Measurements from ENCODE around the gene POLR2B.
"Not testable (repeated sequence)": the region's sequence is repeated elsewhere in the genome, so short reads cannot be mapped to it uniquely, and the experiment has no call there.

The POLR2B gene

DNA sequence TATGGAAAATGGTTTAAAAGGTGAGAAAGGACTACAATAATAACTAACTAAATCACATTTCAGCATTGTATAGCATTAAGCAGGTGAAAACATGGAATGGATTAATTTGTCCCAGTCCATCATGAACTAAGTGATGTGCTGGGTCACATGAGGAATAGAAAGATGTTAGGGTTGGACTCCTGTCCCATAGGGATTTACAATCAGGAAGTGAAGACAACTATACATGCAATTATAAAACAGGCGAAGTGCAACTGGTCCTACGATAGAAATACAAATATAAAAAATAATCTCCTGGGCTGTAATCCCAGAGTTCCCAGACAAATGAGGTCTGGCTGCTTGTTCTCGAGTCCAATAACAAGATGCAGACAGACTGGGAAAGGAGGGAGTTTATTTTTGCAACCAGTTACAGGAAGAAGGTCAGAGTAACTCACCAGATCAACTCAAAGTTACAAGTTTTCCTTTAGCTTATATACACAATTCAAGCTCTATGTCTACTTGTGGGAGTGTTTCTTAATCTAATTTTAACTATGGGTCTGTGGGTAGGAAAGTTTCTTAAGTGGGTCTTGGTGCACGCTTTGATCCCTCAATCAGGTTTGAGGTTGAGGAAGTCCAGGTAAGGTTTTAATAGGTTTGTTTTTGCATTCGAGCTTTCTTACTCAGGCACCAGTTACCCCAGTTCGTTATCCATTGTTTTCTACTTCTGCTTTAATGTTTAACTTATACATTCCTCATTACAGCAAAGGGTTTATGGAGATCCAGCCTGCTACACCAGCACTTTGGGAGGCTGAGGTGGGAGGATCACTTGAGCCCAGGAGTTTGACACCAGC is 81.4 kb downstream of the POLR2B start:
- peak; percentile 75 for FAIRE-seq

DNA sequence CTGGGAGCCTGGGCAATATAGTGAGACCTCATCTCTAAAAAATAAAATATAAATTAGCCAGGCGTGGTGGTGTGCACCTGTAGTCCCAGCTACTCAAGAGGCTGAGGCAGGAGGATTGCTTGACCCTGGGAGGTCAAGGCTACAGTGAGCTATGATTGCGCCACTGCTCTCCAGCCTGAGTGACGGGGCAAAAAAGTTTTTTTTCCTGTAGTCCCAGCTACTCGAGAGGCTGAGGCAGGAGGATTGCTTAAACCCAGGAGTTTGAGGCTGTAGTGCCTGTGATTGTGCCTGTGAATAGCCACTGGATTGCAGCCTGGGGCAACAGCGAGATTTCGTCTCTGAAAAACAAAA is 82.0 kb downstream of the POLR2B start:
- FAIRE-seq, result not testable (repeated sequence)

DNA sequence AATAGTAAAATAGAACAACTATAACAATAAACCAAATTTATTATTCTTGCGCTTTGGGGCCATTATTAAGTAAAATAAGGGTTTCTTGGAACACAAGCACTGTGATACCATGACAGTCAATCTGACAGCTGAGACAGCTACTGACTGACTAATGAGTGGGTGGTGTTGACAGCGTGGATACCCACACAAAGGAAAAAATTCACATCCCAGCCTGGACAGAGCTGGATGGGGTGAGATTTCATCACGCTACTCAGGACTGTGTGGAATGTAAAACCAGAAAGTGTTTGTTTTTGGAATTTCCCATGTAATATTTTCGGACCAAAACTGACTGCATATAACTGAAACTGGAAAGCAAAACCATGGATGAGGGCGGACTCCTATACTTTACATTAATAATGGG is 82.7 kb downstream of the POLR2B start:
- FAIRE-seq, result no peak

DNA sequence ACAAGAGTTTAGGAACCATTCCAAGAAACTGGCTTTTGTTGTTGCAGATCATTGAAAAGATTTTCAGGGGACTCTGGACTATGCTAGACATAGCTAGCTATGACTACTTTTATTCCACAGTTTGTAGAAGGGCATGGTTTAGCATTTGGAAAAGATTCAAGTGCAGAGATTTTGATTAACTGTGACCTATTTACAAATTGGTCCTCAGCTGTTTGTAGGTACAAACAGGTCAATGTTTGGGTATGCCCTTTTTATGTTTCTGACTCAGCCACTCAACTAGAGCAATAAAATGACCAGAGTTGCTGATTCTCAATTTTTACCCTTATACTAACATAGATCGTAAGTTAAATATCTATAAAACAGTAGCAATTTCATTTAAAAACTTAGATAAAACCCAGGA is 84.8 kb downstream of the POLR2B start:
- peak; percentile 4 for FAIRE-seq

DNA sequence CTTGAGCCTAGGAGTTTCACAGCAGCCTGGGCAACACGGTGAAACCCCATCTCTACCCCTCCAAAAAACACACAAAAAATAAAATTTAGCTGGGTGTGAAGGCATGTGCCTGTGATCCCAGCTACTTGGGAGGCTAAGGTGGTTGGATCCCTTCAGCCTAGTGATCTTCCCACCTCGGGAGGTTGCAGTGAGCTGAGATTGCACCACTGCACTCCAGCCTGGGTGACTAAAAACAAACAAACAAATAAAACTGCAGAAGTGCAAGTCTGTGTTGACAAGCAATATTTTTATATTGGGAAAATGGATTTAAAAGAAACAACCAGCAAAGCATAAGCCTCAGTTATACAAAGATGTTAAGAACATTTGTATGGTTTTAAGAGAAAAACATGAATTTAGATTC is 85.4 kb downstream of the POLR2B start:
- FAIRE-seq, result no peak

DNA sequence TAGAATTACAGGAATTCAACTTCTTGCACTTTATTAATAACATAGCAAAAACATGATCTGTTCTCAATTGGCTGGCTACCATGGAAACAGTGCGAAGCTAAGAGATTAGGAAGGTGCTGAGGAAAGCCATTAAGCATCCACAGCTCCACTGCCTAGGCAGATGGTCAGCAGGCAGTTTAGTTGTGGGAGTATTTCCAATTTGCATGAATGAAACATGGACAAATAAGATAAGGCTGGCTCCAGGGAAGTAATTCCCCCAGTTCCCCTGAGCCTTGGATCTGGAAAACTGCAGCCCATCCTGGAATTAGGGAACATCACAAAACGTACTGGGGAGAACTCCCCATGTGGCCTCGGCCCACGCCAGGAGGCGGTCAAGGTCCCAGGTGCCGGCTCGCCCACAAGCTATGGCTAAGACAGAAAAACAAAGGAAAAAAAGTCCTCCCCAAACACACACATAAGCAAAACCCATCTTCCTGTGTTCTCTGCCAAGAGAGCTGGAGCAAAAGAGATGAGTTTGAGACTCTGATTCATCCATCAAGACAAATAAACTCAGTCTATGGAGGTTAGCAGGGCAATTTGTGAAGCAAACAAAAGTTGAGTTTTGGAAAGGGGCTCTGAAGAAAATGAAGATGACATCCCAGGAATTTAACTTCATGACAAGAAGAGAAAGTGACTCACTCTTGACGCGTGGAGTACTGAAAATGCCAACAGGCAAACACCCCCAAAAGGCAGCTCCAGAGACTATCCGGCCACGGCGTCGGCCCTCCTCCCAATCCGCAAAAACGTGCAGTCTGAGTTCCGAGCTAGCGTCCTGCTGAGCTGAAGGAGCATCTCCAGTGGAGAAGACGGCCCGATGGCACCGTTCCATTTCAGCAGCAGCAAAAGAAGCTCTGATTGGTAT is 86.4 kb downstream of the POLR2B start:
- FAIRE-seq, result peak; percentile 72

DNA sequence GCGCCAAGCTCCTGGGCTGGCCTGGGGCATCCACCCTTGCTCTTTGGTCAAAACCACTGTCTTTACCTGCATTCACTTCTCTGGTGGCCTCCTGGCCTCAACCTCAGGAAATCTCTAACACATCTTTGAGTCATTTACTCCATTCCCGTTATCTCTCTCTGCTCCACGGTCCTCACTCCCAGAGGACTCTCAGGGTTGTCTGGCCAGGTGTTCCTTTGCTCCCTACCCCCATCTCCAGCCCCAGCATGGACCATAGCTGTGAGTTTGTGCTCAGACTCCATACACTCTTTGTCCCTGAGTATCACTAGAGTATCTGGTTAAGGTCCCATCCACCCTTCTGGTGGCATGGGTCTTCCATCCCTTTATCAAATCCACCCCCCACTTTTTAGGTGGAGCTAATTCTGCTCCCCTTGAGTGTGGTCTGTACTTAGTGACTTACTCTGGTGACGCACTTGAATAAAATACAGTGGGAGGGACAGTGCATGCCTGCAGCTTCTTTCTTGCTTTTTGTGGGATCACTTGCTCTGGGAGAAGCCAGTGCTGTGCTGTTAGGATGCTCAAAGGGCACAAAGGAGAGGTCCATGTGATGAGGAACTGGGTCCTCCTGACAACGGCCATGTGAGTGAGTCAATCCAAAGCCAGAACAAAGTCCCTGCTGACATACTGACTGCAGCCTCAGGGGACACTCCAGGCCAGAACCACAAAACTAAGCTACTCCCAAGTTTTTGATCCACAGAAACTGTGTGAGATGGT is 87.2 kb downstream of the POLR2B start:
- FAIRE-seq, result no peak

DNA sequence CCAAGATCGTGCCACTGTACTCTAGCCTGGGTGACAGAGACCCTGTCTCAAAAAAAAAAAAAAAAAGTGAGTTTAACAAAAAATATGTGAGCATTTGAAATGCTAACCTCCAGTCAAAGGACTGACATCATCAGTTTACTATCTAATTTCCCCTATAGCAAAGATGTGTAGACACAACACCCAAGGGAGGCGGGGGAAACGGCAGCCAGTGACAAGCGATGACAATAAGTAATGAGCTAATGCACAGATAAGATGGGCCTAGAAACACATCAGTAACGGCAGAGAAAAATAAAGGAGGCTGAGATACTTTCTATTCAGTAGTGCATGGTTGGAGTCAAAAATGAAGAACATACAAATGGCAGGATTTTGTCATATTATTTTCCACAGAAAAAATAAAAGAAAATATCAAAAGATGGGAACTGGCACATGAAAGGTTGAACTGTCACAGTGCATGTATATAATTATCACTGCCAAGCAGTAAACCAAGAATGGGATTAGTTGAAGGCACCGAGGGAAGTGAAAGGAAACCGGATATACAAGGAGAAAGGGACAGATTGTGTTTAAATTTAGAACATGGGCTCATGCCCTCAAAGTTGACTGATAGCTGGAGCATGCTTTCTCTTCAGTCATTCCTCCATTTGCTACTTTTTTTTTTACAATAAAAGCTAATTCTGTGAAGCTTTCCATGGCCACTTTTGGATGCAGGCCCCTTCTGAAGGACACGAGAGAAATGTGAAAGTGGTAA is 89.7 kb downstream of the POLR2B start:
- no peak for FAIRE-seq

DNA sequence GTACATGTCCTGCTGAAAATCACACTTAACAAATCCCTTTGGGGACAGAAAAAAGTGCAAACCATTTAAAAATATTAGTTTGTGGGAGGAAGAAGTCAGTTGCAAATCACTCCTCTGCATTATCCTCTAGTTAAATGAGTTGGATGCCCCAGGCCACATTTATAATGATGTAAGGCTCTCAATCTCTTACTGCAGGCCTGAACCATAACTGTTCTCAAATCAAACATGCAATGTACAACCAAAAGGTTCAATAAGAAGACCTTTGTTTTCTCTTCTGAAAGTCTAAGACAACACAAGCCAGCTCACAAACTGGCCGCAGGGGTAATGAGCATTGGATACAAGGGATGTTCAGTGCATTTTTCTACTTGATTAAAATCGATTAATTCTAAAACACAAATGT is 91.8 kb downstream of the POLR2B start:
- FAIRE-seq, result no peak

DNA sequence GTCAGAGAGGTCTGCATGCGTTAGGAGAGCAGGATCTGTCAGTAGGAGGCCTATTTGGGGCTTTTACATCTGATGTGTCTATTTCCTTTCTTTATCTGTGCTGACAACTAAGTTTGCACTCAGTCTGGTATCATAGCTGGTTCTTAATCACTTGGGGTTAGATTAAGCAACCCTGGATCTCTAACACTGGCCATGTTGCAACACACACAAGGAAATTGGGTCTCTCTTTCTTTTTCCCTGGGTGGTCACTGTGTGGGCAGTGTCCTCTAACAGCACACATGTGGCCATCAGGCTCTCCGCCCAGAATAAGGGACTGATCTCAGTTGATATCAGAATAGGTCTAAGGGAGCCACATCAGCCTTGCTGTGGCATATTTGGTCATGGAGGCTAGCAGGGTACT is 92.6 kb downstream of the POLR2B start:
- FAIRE-seq, result no peak

DNA sequence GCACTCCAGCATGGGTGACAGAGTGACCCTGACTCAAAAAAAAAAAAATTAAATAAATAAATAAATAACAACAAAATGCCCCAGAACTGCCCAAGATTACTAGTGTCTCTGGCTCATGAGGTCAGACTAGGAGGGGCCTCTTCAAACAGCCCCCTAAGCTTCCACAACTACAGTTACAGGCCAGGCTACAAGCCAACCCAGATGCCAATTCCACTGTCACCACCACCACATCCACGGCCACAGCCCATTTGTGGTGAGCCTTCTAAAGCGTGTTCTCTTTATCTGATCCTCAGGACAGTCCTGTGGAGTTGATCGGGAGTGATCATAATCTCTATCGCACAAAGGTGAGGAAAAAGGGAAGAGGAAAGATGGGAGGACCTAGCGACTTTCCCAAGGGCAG is 94.9 kb downstream of the POLR2B start:
- no peak for FAIRE-seq

DNA sequence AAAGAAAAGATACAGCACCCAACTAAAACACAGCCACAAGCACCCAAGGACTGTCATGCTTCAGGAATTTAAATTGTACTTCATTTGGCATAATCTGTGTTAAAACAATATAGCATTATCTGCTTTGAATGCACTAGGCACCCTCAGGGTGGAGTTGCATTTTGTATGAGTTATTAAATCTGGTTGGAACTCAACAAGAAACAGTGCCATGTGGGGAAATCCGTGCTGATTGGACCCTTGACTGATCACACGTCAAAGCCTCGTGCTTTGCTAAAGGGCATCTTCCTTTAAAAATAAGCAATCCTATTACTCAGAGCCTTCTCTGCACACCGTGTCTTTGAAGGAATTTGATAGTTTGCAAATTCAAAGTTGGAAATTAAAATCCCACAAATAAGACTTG is 96.0 kb downstream of the POLR2B start:
- no peak for FAIRE-seq

DNA sequence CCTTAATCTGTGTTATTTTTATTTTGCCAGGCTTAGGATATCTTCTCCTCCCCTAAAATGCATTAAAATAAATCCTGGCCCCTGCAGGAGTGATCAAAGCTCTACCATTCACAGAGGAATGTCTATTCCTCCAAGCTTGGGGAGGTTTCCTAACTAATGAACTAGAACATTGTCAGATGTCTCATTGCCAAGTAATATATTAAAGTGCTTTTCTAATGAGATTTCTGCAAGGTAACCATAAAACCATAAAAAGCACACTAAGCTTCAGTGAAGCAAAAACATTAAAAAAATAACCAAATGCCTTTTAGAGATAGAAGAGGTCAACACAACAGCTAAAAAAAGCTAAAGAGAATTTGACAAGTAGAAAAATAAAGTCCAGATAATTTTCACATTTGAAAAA is 96.7 kb downstream of the POLR2B start:
- no peak for FAIRE-seq

DNA sequence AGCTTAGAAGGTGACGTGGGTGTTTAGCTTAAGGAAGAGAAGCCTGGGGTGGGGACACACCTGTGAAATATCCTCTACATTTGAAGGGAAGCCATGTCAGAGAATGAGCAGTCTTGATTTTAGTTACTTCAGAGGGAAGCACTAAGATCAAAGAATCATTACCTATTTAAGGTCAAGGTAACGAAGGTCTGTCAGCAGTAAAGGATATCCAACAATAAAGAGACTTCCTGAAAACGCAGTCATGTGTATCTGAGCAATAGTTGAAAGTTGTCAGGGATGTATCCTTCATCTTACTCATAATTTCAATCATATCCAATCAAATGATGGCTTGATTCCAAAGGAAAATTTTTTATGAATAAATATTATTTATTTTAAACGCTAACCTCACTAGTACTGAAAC is 98.0 kb downstream of the POLR2B start:
- no peak for FAIRE-seq

DNA sequence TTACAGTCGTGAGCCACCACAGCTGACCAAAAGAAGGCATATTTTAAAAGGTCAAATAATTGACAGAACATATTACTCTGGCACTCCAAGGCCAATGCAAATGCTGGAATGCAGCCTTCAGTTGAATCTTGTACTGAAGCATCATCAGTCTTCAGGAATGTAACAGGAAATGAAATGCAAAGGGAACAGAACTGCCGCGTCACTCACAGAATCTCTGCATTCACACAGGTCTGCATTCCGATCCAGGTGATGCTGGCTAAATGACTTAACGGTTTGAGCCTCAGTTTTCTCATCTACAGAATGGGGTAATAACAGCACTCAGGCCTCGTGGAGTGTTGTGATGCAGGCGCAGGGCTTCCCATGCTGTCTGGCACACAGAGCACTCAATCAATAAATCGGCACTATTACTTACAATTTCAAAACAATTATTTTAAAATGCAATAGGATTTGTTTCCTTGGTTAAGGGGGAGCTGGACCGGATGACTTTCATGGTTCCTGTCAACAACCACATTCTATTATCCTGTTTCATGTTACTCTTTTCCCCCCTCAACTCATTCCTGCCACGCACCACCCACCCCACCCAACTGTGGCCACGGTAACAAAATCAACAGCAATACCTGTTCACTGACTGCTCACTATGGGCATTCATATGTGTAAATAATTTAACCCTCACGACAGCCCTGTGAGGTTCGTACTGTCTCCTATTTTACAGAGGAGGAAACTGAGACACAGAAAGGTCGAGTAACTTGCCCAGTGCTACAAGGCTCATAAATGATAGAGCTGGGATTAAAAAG is 99.1 kb downstream of the POLR2B start:
- FAIRE-seq, result no peak

DNA sequence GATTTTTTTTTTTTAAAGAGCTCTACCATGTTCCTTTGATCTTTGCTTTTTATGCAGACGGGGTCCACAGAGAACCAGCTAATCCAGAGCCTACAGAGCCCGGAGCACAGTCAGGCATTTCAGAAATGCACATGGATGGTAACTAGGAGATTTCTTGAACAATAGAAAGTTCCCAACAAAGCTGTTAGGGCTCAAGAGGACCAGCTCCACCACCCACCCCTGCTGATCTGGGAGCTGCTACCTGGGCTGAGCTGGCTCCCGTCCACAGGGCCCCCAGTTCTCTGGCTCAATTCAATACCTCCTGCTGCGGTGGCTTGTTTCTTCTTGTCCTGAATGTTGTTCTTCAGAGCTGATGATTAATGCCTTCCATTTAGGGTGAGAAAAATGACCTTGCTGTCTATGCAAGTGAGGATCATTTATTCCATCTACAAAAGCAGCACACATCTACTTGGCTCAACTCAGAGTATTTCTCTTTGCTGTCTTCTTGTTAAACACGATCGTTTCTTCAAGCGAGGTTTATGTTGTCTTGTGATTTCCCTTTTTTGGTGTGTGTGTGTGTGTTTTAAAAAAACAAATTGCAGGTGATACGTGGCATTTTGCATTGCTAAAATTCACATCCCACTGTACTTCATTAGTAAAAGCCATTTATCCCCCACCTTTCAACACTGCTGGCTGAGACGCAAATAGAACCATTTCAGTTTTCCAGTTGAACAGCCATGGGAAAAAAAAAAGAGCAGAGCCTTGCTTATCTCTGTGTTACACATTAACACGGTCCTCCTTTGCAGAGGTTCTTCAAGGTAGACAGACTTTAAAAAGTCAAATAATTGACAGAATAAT is 100.2 kb downstream of the POLR2B start:
- FAIRE-seq, result no peak

Data from endometrium (tissue), 2 donors.